ENCODE measurements around the gene PLXDC2. TPM values are rescaled to one million over a fixed set of nuclear protein-coding genes. Genes with fewer than 3 reads are reported as not detected.

PLXDC2 gene
- total and polyA plus RNA-seq, 3 experiments from 2014 or later, result 0.15 to 1.5 (median 0.38) TPM

GRCh38 chr10:20276127-20276979 lies 460.1 kb downstream of the PLXDC2 start:
- no peak for DNase-seq
- ChIA-PET POLR2A (no interaction called here), CTCF (no interaction called here)
- Histone ChIP-seq H3K4me3 (ENCODE audit: low read length) (no peak overlapping the region), H3K27me3 (ENCODE audit: insufficient read depth, low read length, poor library complexity, severe bottlenecking) (no peaks in the 10 kb centered on the region), H3K9me3 (ENCODE audit: low read length) (no peaks in the 10 kb centered on the region), H3K4me1 (ENCODE audit: insufficient read depth, low read length) (no peaks in the 10 kb centered on the region), H3K36me3 (ENCODE audit: insufficient read depth, low read length) (no peaks in the 10 kb centered on the region), H3K27ac (ENCODE audit: low read depth, low read length) (no peak overlapping the region)
- H3K36me3 Mint-ChIP-seq, result peaks cover 0 to 4% (median 0%) of the 10 kb centered on the region in 3 donors
- peak overlapping the region in 1 of 8 donors; percentile 36 for H3K27ac Mint-ChIP-seq
- no peaks in the 10 kb centered on the region for H3K27me3 Mint-ChIP-seq
- no peaks in the 10 kb centered on the region for H3K4me1 Mint-ChIP-seq
- no peak overlapping the region for H3K4me3 Mint-ChIP-seq
- H3K9me3 Mint-ChIP-seq, result peaks cover 3 to 12% (median 4%) of the 10 kb centered on the region in 5 donors

GRCh38 chr10:20277820-20278219 lies 461.6 kb downstream of the PLXDC2 start:
- CTCF ChIA-PET, result no interaction called here
- H3K4me3 ChIP-seq (ENCODE audit: low read length), result no peak overlapping the region
- no peaks in the 10 kb centered on the region for H3K4me1 Mint-ChIP-seq
- POLR2A ChIA-PET, result no interaction called here
- no peak overlapping the region for H3K4me3 Mint-ChIP-seq
- H3K27ac Mint-ChIP-seq, result no peak overlapping the region
- peaks cover 0 to 4% (median 0%) of the 10 kb centered on the region in 3 donors for H3K36me3 Mint-ChIP-seq
- H3K9me3 ChIP-seq (ENCODE audit: low read length), result no peaks in the 10 kb centered on the region
- no peak overlapping the region for H3K27ac ChIP-seq (ENCODE audit: low read depth, low read length)
- H3K27me3 ChIP-seq (ENCODE audit: insufficient read depth, low read length, poor library complexity, severe bottlenecking), result no peaks in the 10 kb centered on the region
- H3K9me3 Mint-ChIP-seq, result peaks cover 0 to 11% (median 4%) of the 10 kb centered on the region in 5 donors
- no peaks in the 10 kb centered on the region for H3K36me3 ChIP-seq (ENCODE audit: insufficient read depth, low read length)
- no peak for DNase-seq
- H3K4me1 ChIP-seq (ENCODE audit: insufficient read depth, low read length), result no peaks in the 10 kb centered on the region
- no peaks in the 10 kb centered on the region for H3K27me3 Mint-ChIP-seq

GRCh38 chr10:20281579-20281978 lies 465.3 kb downstream of the PLXDC2 start:
- H3K36me3 ChIP-seq (ENCODE audit: insufficient read depth, low read length), result no peaks in the 10 kb centered on the region
- no peaks in the 10 kb centered on the region for H3K36me3 Mint-ChIP-seq
- no peak for DNase-seq
- ChIA-PET POLR2A (no interaction called here), CTCF (no interaction called here)
- no peak overlapping the region for H3K27ac ChIP-seq (ENCODE audit: low read depth, low read length)
- no peaks in the 10 kb centered on the region for H3K4me1 ChIP-seq (ENCODE audit: insufficient read depth, low read length)
- no peak overlapping the region for H3K4me3 Mint-ChIP-seq
- no peaks in the 10 kb centered on the region for H3K9me3 ChIP-seq (ENCODE audit: low read length)
- no peaks in the 10 kb centered on the region for H3K27me3 ChIP-seq (ENCODE audit: insufficient read depth, low read length, poor library complexity, severe bottlenecking)
- H3K27ac Mint-ChIP-seq, result no peak overlapping the region
- no peaks in the 10 kb centered on the region for H3K4me1 Mint-ChIP-seq
- no peak overlapping the region for H3K4me3 ChIP-seq (ENCODE audit: low read length)
- no peaks in the 10 kb centered on the region for H3K27me3 Mint-ChIP-seq
- H3K9me3 Mint-ChIP-seq, result peaks cover 0 to 11% (median 4%) of the 10 kb centered on the region in 5 donors

DNA sequence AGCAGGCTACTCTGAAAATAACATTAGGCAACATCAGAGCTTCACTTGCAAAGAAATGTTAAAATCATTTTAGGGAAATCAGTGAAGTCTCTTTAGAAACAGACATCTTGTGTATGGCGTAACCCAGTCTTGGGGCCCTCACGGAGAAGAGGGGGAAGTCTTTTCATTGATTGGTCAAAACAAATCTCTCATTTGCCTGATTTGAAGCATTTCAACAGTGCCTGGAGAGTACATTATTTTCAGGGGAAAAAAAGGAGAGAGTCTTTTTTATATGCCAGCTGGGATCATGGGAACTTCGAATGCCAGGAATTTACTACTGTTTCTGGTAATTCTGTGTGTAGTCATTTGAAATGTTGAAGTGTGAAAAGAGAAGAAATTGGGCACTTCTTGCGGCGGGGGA lies 471.4 kb downstream of the PLXDC2 start:
- Mint-ChIP-seq H3K27me3 (no peaks in the 10 kb centered on the region), H3K36me3 (no peaks in the 10 kb centered on the region), H3K4me1 (no peaks in the 10 kb centered on the region), H3K4me3 (no peak overlapping the region), H3K27ac (no peak overlapping the region), H3K9me3 (peaks cover 0 to 11% (median 2%) of the 10 kb centered on the region in 5 donors)
- no peaks in the 10 kb centered on the region for H3K36me3 ChIP-seq (ENCODE audit: insufficient read depth, low read length)
- CTCF ChIA-PET, result no interaction called here
- no peaks in the 10 kb centered on the region for H3K4me1 ChIP-seq (ENCODE audit: insufficient read depth, low read length)
- no peak for DNase-seq
- no peak overlapping the region for H3K27ac ChIP-seq (ENCODE audit: low read depth, low read length)
- POLR2A ChIA-PET, result no interaction called here
- no peaks in the 10 kb centered on the region for H3K9me3 ChIP-seq (ENCODE audit: low read length)
- H3K4me3 ChIP-seq (ENCODE audit: low read length), result no peak overlapping the region
- no peaks in the 10 kb centered on the region for H3K27me3 ChIP-seq (ENCODE audit: insufficient read depth, low read length, poor library complexity, severe bottlenecking)

GRCh38 chr10:20288060-20288459 lies 471.8 kb downstream of the PLXDC2 start:
- H3K4me1 ChIP-seq (ENCODE audit: insufficient read depth, low read length), result no peaks in the 10 kb centered on the region
- no peaks in the 10 kb centered on the region for H3K27me3 Mint-ChIP-seq
- H3K9me3 Mint-ChIP-seq, result peaks cover 0 to 11% (median 2%) of the 10 kb centered on the region in 5 donors
- H3K4me3 Mint-ChIP-seq, result no peak overlapping the region
- H3K9me3 ChIP-seq (ENCODE audit: low read length), result no peaks in the 10 kb centered on the region
- H3K36me3 ChIP-seq (ENCODE audit: insufficient read depth, low read length), result no peaks in the 10 kb centered on the region
- H3K36me3 Mint-ChIP-seq, result no peaks in the 10 kb centered on the region
- DNase-seq, result no peak
- no peak overlapping the region for H3K27ac Mint-ChIP-seq
- no peak overlapping the region for H3K27ac ChIP-seq (ENCODE audit: low read depth, low read length)
- POLR2A ChIA-PET, result no interaction called here
- H3K4me1 Mint-ChIP-seq, result no peaks in the 10 kb centered on the region
- no peaks in the 10 kb centered on the region for H3K27me3 ChIP-seq (ENCODE audit: insufficient read depth, low read length, poor library complexity, severe bottlenecking)
- CTCF ChIA-PET, result no interaction called here
- H3K4me3 ChIP-seq (ENCODE audit: low read length), result no peak overlapping the region

- no peak overlapping the region for H3K27ac ChIP-seq (ENCODE audit: low read depth, low read length)
- H3K27ac Mint-ChIP-seq, result no peak overlapping the region
- H3K4me1 ChIP-seq (ENCODE audit: insufficient read depth, low read length), result no peaks in the 10 kb centered on the region
- peaks cover 0 to 11% (median 5%) of the 10 kb centered on the region in 5 donors for H3K9me3 Mint-ChIP-seq
- POLR2A ChIA-PET, result no interaction called here
- no peaks in the 10 kb centered on the region for H3K4me1 Mint-ChIP-seq
- no peak for DNase-seq
- H3K9me3 ChIP-seq (ENCODE audit: low read length), result no peaks in the 10 kb centered on the region
- H3K4me3 Mint-ChIP-seq, result no peak overlapping the region
- no peaks in the 10 kb centered on the region for H3K27me3 ChIP-seq (ENCODE audit: insufficient read depth, low read length, poor library complexity, severe bottlenecking)
- H3K27me3 Mint-ChIP-seq, result no peaks in the 10 kb centered on the region
- CTCF ChIA-PET, result no interaction called here
- no peak overlapping the region for H3K4me3 ChIP-seq (ENCODE audit: low read length)
- no peaks in the 10 kb centered on the region for H3K36me3 Mint-ChIP-seq
- no peaks in the 10 kb centered on the region for H3K36me3 ChIP-seq (ENCODE audit: insufficient read depth, low read length)
Observed at GRCh38 chr10:20289070-20289828, 473.0 kb downstream of the PLXDC2 start.

GRCh38 chr10:20298417-20298816 lies 482.2 kb downstream of the PLXDC2 start:
- Histone ChIP-seq H3K4me1 (ENCODE audit: insufficient read depth, low read length) (no peaks in the 10 kb centered on the region), H3K27me3 (ENCODE audit: insufficient read depth, low read length, poor library complexity, severe bottlenecking) (no peaks in the 10 kb centered on the region), H3K36me3 (ENCODE audit: insufficient read depth, low read length) (no peaks in the 10 kb centered on the region), H3K27ac (ENCODE audit: low read depth, low read length) (no peak overlapping the region), H3K9me3 (ENCODE audit: low read length) (no peaks in the 10 kb centered on the region), H3K4me3 (ENCODE audit: low read length) (no peak overlapping the region)
- Mint-ChIP-seq H3K36me3 (no peaks in the 10 kb centered on the region), H3K9me3 (peaks cover 6 to 31% (median 20%) of the 10 kb centered on the region in 5 donors), H3K27me3 (no peaks in the 10 kb centered on the region), H3K27ac (no peak overlapping the region), H3K4me1 (no peaks in the 10 kb centered on the region), H3K4me3 (no peak overlapping the region)
- ChIA-PET CTCF (no interaction called here), POLR2A (no interaction called here)
- DNase-seq, result no peak

- H3K4me3 Mint-ChIP-seq, result no peak overlapping the region
- no peaks in the 10 kb centered on the region for H3K4me1 ChIP-seq (ENCODE audit: insufficient read depth, low read length)
- peaks cover 6 to 29% (median 22%) of the 10 kb centered on the region in 5 donors for H3K9me3 Mint-ChIP-seq
- H3K27ac Mint-ChIP-seq, result no peak overlapping the region
- POLR2A ChIA-PET, result no interaction called here
- DNase-seq, result no peak
- CTCF ChIA-PET, result no interaction called here
- no peak overlapping the region for H3K4me3 ChIP-seq (ENCODE audit: low read length)
- H3K36me3 ChIP-seq (ENCODE audit: insufficient read depth, low read length), result no peaks in the 10 kb centered on the region
- no peaks in the 10 kb centered on the region for H3K4me1 Mint-ChIP-seq
- no peak overlapping the region for H3K27ac ChIP-seq (ENCODE audit: low read depth, low read length)
- no peaks in the 10 kb centered on the region for H3K27me3 Mint-ChIP-seq
- no peaks in the 10 kb centered on the region for H3K9me3 ChIP-seq (ENCODE audit: low read length)
- H3K27me3 ChIP-seq (ENCODE audit: insufficient read depth, low read length, poor library complexity, severe bottlenecking), result no peaks in the 10 kb centered on the region
- no peaks in the 10 kb centered on the region for H3K36me3 Mint-ChIP-seq
Observed at GRCh38 chr10:20299034-20299736, 483.0 kb downstream of the PLXDC2 start.
